GM21717 (cell line): Measurements from ENCODE around the gene FGF8.

ENCODE experiments used
- ATAC-seq: cut with Tn5 transposase; IDR thresholded peaks from one replicate; pipeline ENCODE4 v1.9.1; 2021; ENCODE audit warnings: mild to moderate bottlenecking, moderate library complexity; ENCODE audit not compliant: unreplicated experiment

The FGF8 gene

DNA sequence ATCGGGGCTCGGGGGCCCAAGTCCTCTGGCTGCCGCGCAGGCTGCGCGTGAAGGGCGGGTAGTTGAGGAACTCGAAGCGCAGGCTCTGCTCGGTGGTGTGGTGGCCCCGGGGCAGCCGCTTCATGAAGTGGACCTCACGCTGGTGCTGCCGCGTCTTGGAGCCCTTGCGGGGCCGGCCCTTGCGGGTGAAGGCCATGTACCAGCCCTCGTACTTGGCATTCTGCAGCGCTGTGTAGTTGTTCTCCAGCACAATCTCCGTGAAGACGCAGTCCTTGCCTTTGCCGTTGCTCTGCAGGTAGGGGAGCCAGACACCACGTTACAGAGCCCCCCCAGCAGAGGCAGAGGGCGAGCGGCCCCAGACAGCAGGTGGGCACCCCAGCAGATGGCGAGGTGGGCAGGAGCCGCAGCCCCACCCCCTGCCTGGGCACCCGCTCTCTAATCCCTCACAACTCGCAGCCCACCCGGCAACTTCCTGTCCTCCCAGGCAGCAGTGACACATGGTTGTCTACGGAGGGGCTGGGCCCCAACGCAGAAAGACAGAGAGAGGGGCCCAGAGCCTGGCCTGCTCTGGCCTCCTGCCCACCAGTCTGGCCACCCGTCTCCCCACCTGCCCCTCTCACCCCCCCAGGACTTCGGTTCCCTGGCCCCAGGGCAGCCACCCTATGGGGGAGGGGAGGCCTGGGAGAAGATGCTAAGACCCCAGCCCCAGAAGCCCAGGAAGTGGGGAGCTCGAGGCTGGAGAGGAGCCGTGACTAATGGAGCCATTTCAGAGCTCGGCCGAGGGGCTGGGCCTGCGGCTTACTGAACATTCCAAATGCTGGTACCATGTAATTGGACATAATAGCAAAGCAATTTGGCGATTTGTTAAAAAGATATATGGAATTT lies 5.3 kb downstream of the FGF8 start:
- no peak for ATAC-seq

DNA sequence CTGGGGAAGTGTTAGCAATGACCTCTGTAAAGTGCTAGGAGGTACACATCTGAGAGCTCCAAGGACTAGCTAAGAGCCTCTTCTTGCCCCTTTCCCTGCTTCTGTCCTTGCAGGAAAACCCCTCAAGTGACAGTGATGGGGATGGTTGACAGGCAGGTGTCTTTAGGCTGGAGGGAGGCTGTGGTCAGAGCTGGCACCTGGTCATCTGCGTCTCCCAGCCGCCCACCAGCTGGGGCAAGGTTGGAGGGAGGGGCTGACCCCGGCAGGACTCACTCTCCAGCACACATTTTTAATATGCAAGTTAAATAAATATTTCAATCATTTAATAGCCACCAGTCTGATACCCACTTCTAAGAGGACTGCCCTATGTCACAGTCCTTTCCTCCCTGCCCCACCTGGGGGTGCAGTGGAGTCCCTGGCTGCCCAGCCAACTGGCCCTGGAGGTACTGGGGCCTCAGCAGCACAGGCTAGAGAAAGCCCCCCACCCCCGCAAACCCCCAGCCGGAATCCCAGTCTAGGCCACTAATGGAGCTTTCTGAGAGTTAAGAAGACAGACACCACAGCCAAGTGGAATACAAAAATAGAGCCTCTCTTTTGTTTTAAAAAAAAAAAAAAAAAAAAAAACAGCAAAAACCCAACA lies 6.3 kb downstream of the FGF8 start:
- no peak for ATAC-seq

- no peak for ATAC-seq
These were observed 7.1 kb downstream of the FGF8 start for GRCh38 chr10:101768791-101769170.

DNA sequence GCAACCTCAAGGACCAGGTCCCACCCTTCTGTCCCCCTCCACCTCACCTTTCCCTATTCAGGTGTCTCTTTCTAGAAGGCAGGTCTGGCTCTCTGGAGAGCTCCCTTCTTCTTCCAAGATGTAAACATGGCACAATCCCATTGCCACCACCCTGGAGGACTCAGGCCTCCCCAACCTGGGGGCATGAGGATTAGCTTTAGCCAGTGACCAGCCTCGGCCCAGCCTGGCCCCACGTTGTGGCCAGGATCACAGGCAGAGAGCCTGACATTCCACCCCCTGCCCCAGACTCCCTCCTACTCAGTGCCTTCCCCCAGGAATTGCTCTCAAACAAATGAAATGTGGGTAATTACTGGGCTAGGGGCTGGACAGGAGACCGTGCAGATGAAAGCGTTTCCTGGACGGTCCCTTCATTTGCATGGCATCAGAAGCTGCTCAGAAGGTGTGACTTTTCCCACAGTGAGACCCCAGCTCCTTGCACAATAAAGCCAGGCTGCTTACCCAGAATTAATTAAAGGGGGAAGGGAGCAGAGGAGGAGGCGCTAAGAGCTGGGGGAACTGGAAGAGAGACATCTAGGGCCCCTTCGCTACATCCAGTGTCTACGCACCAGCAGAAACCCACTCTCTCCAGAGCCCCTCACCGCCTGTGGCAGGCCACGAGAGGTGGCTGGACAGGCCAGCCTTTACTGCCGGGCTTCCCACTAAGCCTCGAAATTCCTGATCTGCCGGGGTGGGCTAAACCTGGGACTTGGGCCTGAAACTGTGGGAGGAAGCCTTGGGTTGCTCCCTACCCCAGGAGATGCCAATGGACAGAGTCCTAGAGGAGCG lies 7.7 kb downstream of the FGF8 start:
- ATAC-seq, result no peak

- ATAC-seq, result no peak
These were observed 8.3 kb downstream of the FGF8 start for GRCh38 chr10:101767600-101767945.

DNA sequence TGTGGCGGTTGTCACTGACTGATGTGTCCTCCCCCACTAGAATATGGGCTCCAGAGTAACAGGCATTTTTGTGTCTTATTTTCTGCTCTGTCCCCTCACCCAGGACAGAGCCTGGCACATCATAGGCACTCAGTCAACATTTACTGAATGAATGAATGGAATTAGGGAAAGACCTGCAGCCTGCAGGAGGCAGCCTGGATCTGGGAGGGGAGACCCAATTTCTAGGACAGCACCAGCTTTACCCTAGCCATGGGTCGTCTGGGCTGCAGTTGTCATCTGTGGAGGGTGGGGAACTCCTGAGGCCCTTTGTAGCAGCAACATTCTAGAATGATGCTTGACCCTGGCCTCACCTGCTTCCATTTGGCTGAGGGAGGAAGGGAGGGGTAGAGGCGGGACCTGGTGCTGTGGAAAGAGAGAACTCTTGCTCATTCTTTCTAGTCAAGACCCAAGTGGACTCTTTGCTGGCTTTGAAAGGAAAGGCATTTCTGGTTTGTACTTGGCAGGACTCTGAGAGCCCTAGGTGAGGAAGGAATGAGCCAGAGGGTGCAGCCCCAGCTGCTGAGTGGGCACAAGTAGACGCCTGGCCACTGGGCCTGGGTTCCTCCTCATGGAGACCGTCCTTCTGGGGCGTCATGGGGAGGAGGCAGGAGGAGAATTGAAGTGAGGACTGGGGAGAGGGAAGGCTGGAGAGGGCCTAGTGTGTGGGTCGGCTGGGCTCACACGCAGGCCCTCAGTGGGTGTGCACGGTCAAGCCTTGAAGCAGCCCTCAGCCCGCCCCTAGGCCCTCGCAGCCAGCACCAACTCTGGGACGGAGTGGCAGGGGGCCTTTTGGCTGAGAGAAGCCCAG lies 8.9 kb downstream of the FGF8 start:
- ATAC-seq, result no peak

DNA sequence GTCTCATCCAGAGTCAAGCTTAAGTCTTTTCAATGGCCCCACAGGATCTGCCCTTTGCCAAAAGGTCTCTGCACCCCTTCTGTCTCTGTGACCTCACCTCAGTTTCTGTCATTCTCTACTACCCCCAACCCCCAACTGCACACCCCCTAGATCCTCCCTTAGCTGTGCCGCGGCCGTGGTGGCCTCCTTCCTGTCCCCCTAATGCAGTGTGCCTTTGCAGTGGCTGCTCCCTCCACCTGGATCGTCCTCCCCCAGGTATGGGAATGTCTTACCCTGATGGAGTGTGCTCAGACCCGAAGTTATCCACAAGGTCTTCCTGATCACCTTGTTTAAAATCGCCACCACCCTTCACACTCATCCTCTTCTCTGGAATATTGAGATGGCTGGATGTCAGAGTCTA lies 9.6 kb downstream of the FGF8 start:
- no peak for ATAC-seq

- ATAC-seq, result no peak
These were observed 12.6 kb downstream of the FGF8 start for GRCh38 chr10:101763141-101763846.

- ATAC-seq, result no peak
These were observed 13.2 kb downstream of the FGF8 start for GRCh38 chr10:101762736-101763135.

GRCh38 chr10:101761226-101761625 lies 14.7 kb downstream of the FGF8 start:
- ATAC-seq, result no peak

GRCh38 chr10:101760510-101760909 lies 15.4 kb downstream of the FGF8 start:
- ATAC-seq, result no peak

DNA sequence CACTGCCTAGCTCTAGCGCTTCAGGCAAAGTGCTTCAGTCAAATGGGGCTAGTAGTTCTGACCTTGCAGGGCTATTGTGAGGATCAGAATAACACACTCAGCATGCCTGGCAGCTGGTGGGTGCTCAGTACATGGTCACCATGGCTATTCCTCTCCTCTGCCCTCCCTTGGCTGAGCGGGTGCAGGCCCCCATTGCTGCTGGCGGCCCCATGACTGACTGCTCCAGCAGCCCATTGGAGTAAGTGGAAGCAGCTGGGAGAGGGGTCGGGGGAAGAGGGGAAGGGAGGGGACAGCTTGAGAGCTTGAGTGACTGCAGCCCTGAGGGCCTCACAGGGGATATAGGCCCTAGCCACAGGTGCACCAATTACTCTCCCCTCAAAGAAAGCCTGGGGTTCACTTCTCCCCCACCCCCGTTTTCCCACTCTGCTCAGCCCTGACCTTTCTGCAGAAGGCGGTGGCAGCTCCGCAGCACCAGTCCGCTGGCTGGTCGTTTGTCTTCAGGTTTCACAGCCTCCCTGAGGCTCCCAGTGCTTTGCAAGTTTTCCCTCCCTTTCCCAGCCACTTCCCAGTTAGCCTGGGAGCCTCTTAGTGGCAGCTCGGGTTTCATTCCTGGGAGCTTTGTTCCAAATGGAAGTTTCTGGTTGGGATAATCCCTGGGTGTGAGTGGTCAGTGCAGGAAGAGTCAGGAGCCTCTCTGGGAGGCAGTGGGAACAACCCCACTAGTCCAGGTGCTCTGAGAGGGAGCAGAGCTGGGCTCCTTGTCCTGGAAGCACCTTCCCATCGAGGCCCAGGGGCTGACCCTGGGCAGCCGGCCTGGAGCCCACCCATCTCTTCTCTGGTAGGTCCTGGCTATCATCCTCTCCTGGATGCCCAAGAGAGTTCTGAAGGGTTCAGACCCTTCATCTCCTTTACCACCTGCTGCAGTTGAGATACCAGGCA lies 16.3 kb downstream of the FGF8 start:
- no peak for ATAC-seq

DNA sequence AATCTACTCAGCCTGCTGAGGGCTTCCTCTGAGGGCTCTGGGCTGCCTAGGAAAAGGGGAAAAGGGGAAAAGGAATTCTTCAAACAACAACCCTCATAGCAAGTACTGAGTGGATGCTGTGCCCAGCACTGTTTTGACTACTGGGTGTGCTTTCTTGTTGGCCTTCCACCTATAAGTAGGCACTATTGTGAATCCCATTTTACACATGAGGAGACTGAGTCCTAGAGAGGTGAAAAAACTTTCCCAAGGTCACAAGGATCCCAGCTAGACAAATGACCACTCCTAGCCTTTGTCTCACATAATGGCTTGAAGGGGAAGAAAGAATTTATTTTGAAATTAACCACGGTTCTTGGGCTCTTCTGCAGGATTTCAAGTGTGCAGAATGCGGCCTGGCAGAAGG lies 17.1 kb downstream of the FGF8 start:
- no peak for ATAC-seq

DNA sequence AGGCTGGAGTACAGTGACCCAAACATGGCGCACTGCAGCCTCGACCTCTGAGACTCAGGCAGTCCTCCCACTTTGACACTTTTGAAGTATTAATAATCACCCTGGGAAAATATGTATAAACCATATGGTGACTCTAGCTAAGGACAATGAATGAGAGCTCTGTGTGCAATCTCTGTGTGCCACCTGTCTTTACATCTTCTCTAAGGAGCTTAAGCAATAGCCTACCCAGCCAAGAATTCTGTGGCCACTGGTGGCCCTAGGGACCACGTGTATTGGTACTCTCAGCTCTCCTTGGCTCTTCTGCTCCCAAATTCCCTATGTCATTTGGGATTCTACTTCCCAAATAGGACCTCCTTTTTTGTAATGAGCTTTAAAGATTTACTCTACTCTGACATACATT lies 23.7 kb downstream of the FGF8 start:
- ATAC-seq, result no peak

- no peak for ATAC-seq
These were observed 26.6 kb downstream of the FGF8 start for GRCh38 chr10:101749047-101750016.

- no peak for ATAC-seq
These were observed 27.4 kb downstream of the FGF8 start for GRCh38 chr10:101748496-101748895.

GRCh38 chr10:101745074-101745696 lies 30.7 kb downstream of the FGF8 start:
- no peak for ATAC-seq
